ENCODE results near the gene ISLR2.

ISLR2 gene

GRCh38 chr15:74178326-74179100 lies 48.1 kb downstream of the ISLR2 start:
- ChIA-PET CTCF (no interaction called here), POLR2A (ENCODE audit: low non-redundant PET) (no interaction called here)
- no peak for DNase-seq (ENCODE audit: low spot score)
- H3K27ac ChIP-seq: peak overlapping the region; percentile 63
- no peak for TF ChIP-seq CTCF (conservative IDR thresholded peaks at IDR 0.05; ENCODE audit: low read depth)

- POLR2A ChIA-PET (ENCODE audit: low non-redundant PET): no interaction called here
- H3K27ac ChIP-seq: peak overlapping the region; percentile 63
- CTCF ChIA-PET: interaction anchor here (0.7 kb wide), 1 partner anchor 260 kb away, joined by 3 read pairs; no protein-coding TSS in a partner anchor
- peak; percentile 68 for DNase-seq (ENCODE audit: low spot score)
- no peak for TF ChIP-seq CTCF (conservative IDR thresholded peaks at IDR 0.05; ENCODE audit: low read depth)
Measured at GRCh38 chr15:74179101-74179841, 48.9 kb downstream of the ISLR2 start.

- ChIA-PET CTCF (interaction anchor here (0.7 kb wide), 1 partner anchor 259 kb away, joined by 3 read pairs; no protein-coding TSS in a partner anchor), POLR2A (ENCODE audit: low non-redundant PET) (no interaction called here)
- DNase-seq (ENCODE audit: low spot score): no peak
- TF ChIP-seq CTCF (conservative IDR thresholded peaks at IDR 0.05; ENCODE audit: low read depth): no peak
- peak overlapping the region; percentile 63 for H3K27ac ChIP-seq
Measured at GRCh38 chr15:74179983-74180880, 49.8 kb downstream of the ISLR2 start.

GRCh38 chr15:74180881-74181602 lies 50.7 kb downstream of the ISLR2 start:
- H3K27ac ChIP-seq: no peak overlapping the region
- ChIA-PET CTCF (no interaction called here), POLR2A (ENCODE audit: low non-redundant PET) (no interaction called here)
- no peak for TF ChIP-seq CTCF (conservative IDR thresholded peaks at IDR 0.05; ENCODE audit: low read depth)
- no peak for DNase-seq (ENCODE audit: low spot score)

GRCh38 chr15:74182131-74182530 lies 51.7 kb downstream of the ISLR2 start:
- no peak for TF ChIP-seq CTCF (conservative IDR thresholded peaks at IDR 0.05; ENCODE audit: low read depth)
- ChIA-PET CTCF (interaction anchor here (0.6 kb wide), 1 partner anchor 57 kb away, joined by 5 read pairs; no protein-coding TSS in a partner anchor), POLR2A (ENCODE audit: low non-redundant PET) (no interaction called here)
- no peak overlapping the region for H3K27ac ChIP-seq
- DNase-seq (ENCODE audit: low spot score): no peak
